Choroid plexus epithelial cell (primary cell): ENCODE data around the gene BCL2.

Experiments
- DNase-seq: peaks from one replicate; pipeline ENCODE4 v3.0.0-alpha.2; 2010; ENCODE audit warnings: low read depth
- H3K4me3 ChIP-seq: 2 replicates; pipeline ENCODE4 v1.5.1; 2011; ENCODE audit warnings: low read depth, mild to moderate bottlenecking, control low read depth, low read length, moderate library complexity
- TF ChIP-seq, protein P1 (sequence below): conservative IDR thresholded peaks from 2 replicates; pipeline ENCODE4 v1.5.1; 2011; ENCODE audit warnings: low read depth, mild to moderate bottlenecking, control low read depth, inconsistent platforms, low read length, moderate library complexity

BCL2 gene

GRCh38 chr18:63119647-63120046 lies 199.9 kb downstream of the BCL2 start:
- peak; percentile 25 for DNase-seq
- TF ChIP-seq, protein P1, sequence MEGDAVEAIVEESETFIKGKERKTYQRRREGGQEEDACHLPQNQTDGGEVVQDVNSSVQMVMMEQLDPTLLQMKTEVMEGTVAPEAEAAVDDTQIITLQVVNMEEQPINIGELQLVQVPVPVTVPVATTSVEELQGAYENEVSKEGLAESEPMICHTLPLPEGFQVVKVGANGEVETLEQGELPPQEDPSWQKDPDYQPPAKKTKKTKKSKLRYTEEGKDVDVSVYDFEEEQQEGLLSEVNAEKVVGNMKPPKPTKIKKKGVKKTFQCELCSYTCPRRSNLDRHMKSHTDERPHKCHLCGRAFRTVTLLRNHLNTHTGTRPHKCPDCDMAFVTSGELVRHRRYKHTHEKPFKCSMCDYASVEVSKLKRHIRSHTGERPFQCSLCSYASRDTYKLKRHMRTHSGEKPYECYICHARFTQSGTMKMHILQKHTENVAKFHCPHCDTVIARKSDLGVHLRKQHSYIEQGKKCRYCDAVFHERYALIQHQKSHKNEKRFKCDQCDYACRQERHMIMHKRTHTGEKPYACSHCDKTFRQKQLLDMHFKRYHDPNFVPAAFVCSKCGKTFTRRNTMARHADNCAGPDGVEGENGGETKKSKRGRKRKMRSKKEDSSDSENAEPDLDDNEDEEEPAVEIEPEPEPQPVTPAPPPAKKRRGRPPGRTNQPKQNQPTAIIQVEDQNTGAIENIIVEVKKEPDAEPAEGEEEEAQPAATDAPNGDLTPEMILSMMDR, result peak; percentile 56
- no peak overlapping the region for H3K4me3 ChIP-seq

GRCh38 chr18:63113899-63114565 lies 205.5 kb downstream of the BCL2 start:
- TF ChIP-seq, protein P1, result no peak
- H3K4me3 ChIP-seq, result no peak overlapping the region
- DNase-seq, result no peak

DNA sequence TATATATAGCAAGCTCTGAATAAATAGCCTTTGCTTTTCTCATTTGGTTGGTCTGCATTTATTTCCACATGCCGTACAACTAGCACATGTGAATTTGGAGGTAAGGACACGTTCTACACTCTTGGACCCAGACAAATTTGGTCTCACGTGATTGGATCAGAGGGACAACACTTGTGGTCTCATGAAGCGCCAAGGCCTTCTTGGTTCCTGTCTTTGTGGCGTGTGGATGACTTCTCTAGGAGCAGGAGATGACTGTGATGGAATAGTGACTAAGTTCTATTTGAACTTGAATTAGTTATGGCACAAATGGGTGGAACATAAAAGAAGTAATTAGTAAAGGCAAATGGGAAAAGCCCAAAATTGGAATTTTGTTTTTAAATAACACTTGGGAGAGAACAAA lies 206.9 kb downstream of the BCL2 start:
- DNase-seq, result no peak
- H3K4me3 ChIP-seq, result no peak overlapping the region
- TF ChIP-seq, protein P1, result no peak

GRCh38 chr18:63111671-63112402 lies 207.7 kb downstream of the BCL2 start:
- no peak overlapping the region for H3K4me3 ChIP-seq
- TF ChIP-seq, protein P1, result no peak
- DNase-seq, result peak; percentile 20

GRCh38 chr18:63109802-63110201 lies 209.8 kb downstream of the BCL2 start:
- H3K4me3 ChIP-seq, result no peak overlapping the region

GRCh38 chr18:63109022-63109421 lies 210.5 kb downstream of the BCL2 start:
- no peak overlapping the region for H3K4me3 ChIP-seq
- DNase-seq, result no peak
- TF ChIP-seq, protein P1, result no peak

More at GRCh38 chr18:63109802-63110201, 209.8 kb downstream of the BCL2 start:
- TF ChIP-seq, protein P1, result no peak
- no peak for DNase-seq

DNA sequence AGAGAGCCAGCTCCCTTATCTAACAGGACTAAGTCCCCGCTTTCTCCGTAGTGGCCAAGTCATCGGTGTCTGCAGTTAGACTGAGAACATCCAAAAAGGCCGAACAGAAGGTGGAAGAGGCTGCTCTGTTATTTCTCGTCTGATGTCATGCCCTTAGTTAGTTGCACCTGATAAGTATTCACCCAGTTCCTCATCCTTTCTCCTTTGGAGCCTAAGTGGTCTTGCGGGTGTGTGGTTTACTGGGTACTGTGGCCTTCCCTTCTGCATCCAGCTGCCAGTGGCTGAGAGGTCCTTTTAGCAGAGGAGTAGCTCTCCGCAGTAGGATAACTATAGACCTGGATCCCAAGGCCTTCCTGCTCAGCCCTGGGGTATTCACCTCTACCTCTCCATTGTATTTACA lies 211.6 kb downstream of the BCL2 start:
- no peak for DNase-seq
- TF ChIP-seq, protein P1, result no peak
- H3K4me3 ChIP-seq, result no peak overlapping the region
